ENCODE results near the gene RPUSD3.

DNA sequence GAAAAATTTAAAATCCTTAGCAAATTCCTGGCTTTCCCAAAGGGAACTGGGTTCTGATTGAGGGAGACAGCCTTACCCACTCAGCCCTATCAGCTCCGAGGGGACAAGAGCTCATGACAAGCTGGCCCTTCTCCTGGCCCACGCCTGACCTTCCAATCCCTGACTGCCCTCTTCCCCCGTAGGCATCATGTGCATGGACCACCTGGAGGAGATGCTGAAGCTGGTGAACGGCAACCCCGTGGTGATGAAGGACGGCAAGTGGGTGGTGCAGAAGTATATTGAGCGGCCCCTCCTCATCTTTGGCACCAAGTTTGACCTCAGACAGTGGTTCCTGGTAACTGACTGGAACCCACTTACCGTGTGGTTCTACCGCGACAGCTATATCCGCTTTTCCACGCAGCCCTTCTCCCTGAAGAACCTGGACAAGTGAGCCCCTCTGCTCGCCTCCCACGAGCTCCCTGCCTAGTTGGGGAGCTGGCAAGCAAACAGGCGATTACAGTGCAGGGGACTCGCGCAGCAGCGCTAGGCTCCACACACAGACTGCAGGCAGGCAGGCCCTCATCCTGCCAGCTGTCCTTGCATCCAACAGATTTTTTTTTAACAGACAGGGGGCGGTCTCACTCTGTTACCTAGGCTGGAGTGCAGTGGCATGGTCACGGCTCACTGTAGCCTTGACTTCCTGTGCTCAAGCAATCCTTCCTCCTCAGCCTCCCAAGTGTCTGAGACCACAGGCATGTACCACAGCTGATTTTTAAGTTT lies 16.8 kb downstream of the RPUSD3 start:
- TF ChIP-seq, protein P1, sequence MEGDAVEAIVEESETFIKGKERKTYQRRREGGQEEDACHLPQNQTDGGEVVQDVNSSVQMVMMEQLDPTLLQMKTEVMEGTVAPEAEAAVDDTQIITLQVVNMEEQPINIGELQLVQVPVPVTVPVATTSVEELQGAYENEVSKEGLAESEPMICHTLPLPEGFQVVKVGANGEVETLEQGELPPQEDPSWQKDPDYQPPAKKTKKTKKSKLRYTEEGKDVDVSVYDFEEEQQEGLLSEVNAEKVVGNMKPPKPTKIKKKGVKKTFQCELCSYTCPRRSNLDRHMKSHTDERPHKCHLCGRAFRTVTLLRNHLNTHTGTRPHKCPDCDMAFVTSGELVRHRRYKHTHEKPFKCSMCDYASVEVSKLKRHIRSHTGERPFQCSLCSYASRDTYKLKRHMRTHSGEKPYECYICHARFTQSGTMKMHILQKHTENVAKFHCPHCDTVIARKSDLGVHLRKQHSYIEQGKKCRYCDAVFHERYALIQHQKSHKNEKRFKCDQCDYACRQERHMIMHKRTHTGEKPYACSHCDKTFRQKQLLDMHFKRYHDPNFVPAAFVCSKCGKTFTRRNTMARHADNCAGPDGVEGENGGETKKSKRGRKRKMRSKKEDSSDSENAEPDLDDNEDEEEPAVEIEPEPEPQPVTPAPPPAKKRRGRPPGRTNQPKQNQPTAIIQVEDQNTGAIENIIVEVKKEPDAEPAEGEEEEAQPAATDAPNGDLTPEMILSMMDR (IDR thresholded peaks at IDR 0.05; ENCODE audit: low read length): peak; percentile 13
- TF ChIP-seq EZH2 (optimal IDR thresholded peaks at IDR 0.05; ENCODE audit: low read depth, low read length): no peak

All from MM.1S (cell line).